HG02840 (cell line): Measurements from ENCODE around the gene RPUSD1.
"Not testable (repeated sequence)": the region's sequence is repeated elsewhere in the genome, so short reads cannot be mapped to it uniquely, and the experiment has no call there.

Experiments used
- ATAC-seq: cut with Tn5 transposase; IDR thresholded peaks from one replicate; pipeline ENCODE4 v1.9.1; 2021; ENCODE audit warnings: mild to moderate bottlenecking, moderate library complexity, moderate number of reproducible peaks; ENCODE audit not compliant: unreplicated experiment, low FRiP score

RPUSD1 gene

DNA sequence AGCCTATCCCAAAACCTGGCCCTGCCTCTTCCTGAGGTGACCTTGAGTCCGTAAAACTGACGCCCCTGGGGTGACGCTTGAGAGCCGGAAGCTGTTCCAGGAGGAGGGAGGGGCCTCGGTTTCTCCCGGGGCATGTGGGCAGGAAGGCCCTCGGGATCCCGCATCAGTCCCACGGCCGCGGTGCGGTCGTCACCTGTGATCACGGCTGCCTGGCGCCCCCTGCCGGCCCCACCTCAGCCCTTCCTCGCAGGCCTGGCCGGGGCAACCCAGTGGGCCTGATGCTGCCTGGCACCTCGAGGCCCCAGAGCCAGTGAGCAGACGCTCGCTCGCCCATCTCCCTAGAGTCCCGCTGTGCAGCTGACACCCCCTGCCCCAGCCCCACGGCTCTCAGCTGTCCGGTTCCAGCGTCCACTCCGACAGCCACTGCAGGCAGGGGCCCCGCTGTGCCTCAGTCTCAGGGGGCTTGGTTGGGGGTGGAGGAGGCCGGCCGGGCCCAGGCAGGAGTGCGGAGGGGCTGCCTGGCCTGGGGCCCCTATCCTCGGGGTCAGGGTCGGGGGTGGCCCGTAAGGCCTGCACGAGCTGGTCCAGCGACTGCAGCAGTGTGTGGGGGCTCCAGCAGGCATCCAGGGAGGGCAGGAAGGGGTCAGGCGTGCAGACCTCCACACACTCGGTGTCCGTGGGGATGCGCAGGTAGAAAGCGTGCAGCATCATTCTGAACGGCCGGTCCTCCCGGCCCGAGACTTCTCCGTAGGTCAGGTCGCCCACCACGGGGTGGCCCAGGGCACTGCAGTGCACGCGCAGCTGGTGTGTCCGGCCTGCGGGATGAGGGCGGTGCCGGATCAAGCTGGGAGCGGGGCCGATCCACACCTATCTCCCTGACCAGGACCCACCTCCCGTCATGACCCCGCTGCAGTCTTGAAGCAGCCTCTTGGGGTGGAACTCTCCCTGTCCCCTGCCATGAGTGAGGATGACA lies 2.3 kb downstream of the RPUSD1 start:
- ATAC-seq, result no peak

GRCh38 chr16:784431-784830 lies 3.8 kb downstream of the RPUSD1 start:
- no peak for ATAC-seq

GRCh38 chr16:783404-784161 lies 4.6 kb downstream of the RPUSD1 start:
- ATAC-seq, result no peak

GRCh38 chr16:782766-783403 lies 5.3 kb downstream of the RPUSD1 start:
- no peak for ATAC-seq

DNA sequence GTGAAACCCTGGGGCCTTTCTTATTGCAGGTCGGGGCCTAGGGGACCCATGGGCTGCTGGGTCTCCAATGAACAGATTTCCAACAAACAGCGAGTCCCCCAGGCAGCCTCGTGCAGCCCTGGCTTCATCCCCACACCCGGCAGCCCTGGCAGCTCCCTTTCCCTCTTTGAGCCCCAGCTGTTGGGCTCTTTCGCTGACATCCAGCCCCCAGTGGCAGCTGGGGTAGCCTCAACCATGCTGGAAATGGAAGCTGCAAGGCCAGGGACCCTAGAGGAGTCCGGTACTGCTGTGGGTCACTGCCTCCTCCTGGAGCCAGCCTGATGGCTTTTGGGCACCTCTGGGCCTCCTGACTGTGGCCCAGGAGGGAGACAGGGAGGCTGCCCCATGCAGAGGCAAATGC lies 5.9 kb downstream of the RPUSD1 start:
- ATAC-seq, result no peak

GRCh38 chr16:781346-782010 lies 6.7 kb downstream of the RPUSD1 start:
- no peak for ATAC-seq

GRCh38 chr16:780296-780695 lies 7.9 kb downstream of the RPUSD1 start:
- no peak for ATAC-seq

GRCh38 chr16:779561-779960 lies 8.6 kb downstream of the RPUSD1 start:
- no peak for ATAC-seq

DNA sequence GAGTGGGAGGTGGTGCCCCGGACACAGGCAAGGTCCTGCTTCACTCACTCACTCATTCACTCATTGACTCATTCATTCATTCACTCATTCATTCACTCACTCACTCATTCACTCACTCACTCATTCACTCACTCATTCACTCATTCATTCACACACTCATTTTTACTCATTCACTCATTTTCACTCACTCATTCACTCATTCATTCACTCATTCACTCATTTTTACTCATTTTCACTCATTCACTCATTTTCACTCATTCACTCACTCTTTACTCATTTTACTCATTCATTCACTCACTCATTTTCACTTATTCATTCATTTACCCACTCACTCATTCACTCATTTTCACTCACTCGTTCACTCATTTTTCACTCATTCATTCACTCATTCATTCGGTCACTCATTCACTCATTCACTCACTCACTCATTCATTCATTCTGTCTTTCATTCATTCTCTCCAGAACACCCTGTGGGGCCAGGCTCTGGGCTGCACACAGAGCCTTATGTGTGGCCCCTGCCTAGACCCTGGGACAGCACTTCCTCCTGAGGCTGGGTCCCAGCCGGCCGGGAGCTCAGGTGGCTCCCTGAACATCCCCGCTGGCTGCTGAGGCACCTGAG lies 9.2 kb downstream of the RPUSD1 start:
- no peak for ATAC-seq

GRCh38 chr16:778447-778846 lies 9.7 kb downstream of the RPUSD1 start:
- no peak for ATAC-seq

- ATAC-seq, result no peak
Observed at GRCh38 chr16:777826-778225, 10.4 kb downstream of the RPUSD1 start.

GRCh38 chr16:776824-777223 lies 11.4 kb downstream of the RPUSD1 start:
- ATAC-seq, result no peak

DNA sequence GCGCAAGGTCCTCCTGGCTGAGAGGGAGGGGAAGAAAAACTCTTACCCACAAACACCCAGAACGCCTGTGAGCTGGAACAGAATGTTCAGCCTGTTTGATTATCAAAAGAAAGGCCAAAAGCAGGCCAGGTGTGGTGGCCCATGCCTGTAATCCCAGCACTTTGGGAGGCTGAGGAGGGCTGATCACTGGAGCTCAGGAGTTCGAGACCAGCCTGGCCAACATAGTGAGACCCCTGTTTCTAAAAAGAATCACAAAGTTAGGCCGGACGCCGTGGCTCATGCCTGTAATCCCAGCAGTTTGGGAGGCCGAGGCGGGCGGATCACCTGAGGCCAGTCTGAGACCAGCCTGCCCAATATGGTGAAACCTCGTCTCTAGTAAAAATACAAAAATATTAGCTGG lies 11.9 kb downstream of the RPUSD1 start:
- not testable (repeated sequence) for ATAC-seq

DNA sequence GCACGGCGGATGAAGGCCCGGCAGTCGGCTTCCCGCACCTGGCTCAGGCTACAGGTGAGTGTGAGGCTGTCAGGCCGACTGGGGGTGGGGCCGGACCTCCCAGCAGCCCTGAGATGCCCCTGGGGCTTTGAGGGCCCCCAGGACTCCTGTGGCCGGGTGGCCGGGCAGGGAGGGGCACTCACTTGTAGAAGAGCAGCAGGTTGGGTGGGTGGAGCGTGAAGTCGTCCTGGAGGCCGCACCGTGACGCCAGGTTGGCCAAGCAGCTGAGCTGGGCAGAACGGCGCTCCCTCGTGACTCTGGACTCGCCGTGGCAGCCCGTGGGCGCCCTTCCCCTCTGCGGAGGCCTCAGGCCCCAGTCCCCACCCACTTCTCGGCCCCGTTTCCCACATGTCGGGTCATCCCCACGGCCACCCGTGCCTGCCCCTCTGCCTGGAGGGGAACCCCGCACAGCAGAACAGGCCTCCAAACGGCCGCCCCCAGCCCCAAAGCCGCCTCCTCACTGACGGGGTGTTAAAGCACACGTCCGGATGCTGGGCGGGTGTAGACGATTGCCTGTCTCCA lies 12.9 kb downstream of the RPUSD1 start:
- no peak for ATAC-seq

DNA sequence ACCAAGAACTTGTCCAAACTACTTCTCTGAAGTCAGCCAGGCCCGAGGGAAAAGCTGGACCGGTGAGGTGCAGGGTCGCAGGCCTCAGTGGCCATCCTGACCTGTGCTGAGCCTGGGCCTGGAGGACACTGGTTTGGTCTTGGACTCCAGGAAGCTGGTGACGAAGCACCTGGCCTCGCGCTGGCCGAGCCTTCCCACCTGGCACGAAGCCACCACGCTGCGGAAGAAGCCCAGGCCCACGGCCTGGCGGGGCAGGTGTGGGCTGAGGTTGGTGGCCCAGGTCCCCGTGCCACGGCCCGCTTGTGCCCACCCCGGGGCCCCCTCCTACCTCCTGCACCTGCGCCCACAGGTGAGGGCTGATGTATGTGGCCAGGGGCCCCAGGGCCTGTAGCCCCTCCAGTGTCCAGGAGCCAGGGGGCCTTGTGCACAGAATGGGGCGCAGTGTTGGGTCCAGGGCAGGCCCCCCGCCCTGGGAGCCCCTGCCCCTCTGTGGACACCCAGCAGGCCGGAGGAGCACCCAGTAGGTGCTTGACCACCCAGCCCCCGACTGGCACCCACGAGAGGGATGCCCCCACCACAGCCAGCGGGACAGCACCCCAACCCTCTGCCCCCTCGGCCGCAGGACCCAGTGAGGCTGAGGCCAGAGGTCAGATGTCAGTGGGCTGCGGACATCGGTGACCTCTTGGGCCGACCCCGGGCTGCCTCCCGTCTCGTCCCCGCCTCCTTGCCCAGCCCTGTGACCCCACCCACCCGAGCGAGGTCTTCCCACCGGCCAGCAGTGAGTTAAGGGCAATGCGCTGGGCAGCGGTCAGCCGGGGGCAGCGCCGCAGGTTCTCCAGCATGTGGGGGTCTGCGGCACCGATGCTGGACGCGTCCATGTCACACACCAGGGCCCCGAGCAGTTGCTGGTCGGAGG lies 13.8 kb downstream of the RPUSD1 start:
- ATAC-seq, result no peak

DNA sequence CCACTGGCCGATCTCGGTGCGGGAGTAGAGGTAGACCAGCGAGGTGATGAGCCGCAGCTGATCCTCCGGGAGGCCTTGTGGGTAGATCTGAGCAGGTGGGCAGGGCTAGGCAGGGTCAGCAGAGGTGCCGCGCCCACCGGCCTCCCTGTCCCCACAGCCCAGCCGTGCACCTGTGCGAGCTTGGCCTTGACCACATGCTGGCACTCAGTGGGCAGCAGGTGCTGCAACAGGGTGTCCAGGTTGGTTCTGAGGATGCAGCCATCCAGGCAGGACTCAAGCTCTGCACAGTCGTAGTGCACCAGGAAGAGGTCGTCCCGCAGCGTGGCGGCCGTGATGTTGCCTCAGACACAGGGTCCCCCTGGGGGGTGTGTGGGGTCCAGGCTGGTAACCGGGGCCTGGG lies 15.2 kb downstream of the RPUSD1 start:
- no peak for ATAC-seq

- ATAC-seq, result no peak
Observed at GRCh38 chr16:770411-770810, 17.8 kb downstream of the RPUSD1 start.

- ATAC-seq, result no peak
Observed at GRCh38 chr16:769934-770333, 18.2 kb downstream of the RPUSD1 start.
